DMS79 treated with DMSO at 0.1 percent for 48 hours (cell line): ENCODE results near the gene HIRIP3.
"Not testable (repeated sequence)": the region's sequence is repeated elsewhere in the genome, so short reads cannot be mapped to it uniquely, and the experiment has no call there.

ENCODE experiments used
- DNase-seq: peaks from one replicate; lab custom pipeline; 2025; lab: John Stamatoyannopoulos, UW

Gene HIRIP3

GRCh38 chr16:30016555-30017276, 21.3 kb upstream of the HIRIP3 start:
- no peak for DNase-seq

GRCh38 chr16:30015450-30015849, 20.0 kb upstream of the HIRIP3 start:
- DNase-seq: not testable (repeated sequence)

GRCh38 chr16:30012598-30012997, 17.2 kb upstream of the HIRIP3 start:
- DNase-seq: not testable (repeated sequence)

- no peak for DNase-seq
Measured at GRCh38 chr16:30011714-30012504, 16.5 kb upstream of the HIRIP3 start.

GRCh38 chr16:30010844-30011713, 15.7 kb upstream of the HIRIP3 start, which contains the start of gene DOC2A:
TSS of gene DOC2A (minus strand) at chr16:30011027. CDS start at chr16:30010222, 805 bp downstream.
- peak; percentile 38 for DNase-seq

- no peak for DNase-seq
Measured at GRCh38 chr16:30009990-30010843, 14.8 kb upstream of the HIRIP3 start.

GRCh38 chr16:30009085-30009862, 13.9 kb upstream of the HIRIP3 start:
- no peak for DNase-seq

- DNase-seq: no peak
Measured at GRCh38 chr16:30007378-30007895, 12.0 kb upstream of the HIRIP3 start.

GRCh38 chr16:30006659-30007377, 11.4 kb upstream of the HIRIP3 start:
- no peak for DNase-seq

GRCh38 chr16:30006095-30006473, 10.7 kb upstream of the HIRIP3 start:
- no peak for DNase-seq

- DNase-seq: peak; percentile 51
Measured at GRCh38 chr16:30005341-30006094, 10.1 kb upstream of the HIRIP3 start.

- DNase-seq: peak; percentile 82
Measured at GRCh38 chr16:30004811-30005242, 9.4 kb upstream of the HIRIP3 start.

- peak; percentile 82 for DNase-seq
Measured at GRCh38 chr16:30004424-30004776, 9.0 kb upstream of the HIRIP3 start.

- no peak for DNase-seq
Measured at GRCh38 chr16:30003670-30004423, 8.4 kb upstream of the HIRIP3 start.

- no peak for DNase-seq
Measured at GRCh38 chr16:30002614-30003346, 7.4 kb upstream of the HIRIP3 start.

GRCh38 chr16:30000735-30001631, 5.6 kb upstream of the HIRIP3 start:
- DNase-seq: no peak
